Neural cell (in vitro differentiated cells): ENCODE results near the gene C4BPB.

Experiments used
- CTCF ChIP-seq: fragments of 450-650 bp; IDR thresholded peaks from 2 replicates; pipeline ENCODE4 v1.5.1; 2014; ENCODE audit warnings: antibody characterized with exemption, mild to moderate bottlenecking, moderate library complexity; ENCODE audit not compliant: poor library complexity, severe bottlenecking
- EP300 ChIP-seq: fragments of 450-650 bp; conservative IDR thresholded peaks from 2 replicates; pipeline ENCODE4 v1.6.1; 2014; ENCODE audit warnings: antibody characterized with exemption, mild to moderate bottlenecking, moderate library complexity; ENCODE audit not compliant: poor library complexity, severe bottlenecking
- EZH2 ChIP-seq: fragments of 200-600, 300-800 bp; shearing (Covaris generic), sonication (generic); IDR thresholded peaks from 2 replicates; pipeline ENCODE4 v1.6.1; 2014; ENCODE audit warnings: antibody characterized with exemption, low read length, borderline replicate concordance, mild to moderate bottlenecking; ENCODE audit not compliant: insufficient read depth, poor library complexity, severe bottlenecking
- MXI1 ChIP-seq: fragments of 450-650 bp; conservative IDR thresholded peaks from 2 replicates; pipeline ENCODE4 v1.6.1; 2014; ENCODE audit warnings: antibody characterized with exemption, mild to moderate bottlenecking; ENCODE audit not compliant: poor library complexity, severe bottlenecking
- POLR2AphosphoS5 ChIP-seq: IDR thresholded peaks from 2 replicates; pipeline ENCODE4 v1.6.1; 2012
- RAD21 ChIP-seq: fragments of 450-650 bp; conservative IDR thresholded peaks from 2 replicates; pipeline ENCODE4 v1.6.1; 2014; ENCODE audit warnings: antibody characterized with exemption, mild to moderate bottlenecking, moderate library complexity
- REST ChIP-seq: IDR thresholded peaks from 2 replicates; pipeline ENCODE4 v1.6.1; 2012; ENCODE audit warnings: borderline replicate concordance
- SMC3 ChIP-seq: fragments of 450-650 bp; conservative IDR thresholded peaks from 2 replicates; pipeline ENCODE4 v1.6.1; 2014; ENCODE audit warnings: antibody characterized with exemption, mild to moderate bottlenecking, moderate library complexity; ENCODE audit not compliant: poor library complexity
- TAF1 ChIP-seq: IDR thresholded peaks from 2 replicates; pipeline ENCODE4 v1.6.1; 2012; ENCODE audit warnings: low read depth

DNA sequence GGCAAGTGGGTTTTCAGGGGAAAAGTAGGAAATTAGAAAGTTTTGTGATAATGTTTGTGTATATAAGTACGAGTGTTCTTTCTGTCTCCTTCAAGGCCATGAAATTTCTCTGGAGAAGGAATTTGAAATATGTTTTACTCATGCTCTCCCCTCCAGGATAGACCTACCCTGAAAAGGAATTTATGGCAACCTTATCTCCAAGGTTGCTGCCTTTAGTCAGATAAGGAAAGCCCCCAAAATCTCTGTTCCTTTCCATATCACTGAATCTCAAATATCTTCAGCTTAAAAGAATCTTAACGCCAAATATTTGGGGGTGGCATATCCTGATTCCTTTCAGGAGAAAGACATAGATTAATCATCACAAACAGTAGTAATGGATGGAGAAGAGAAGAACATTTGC, 499 bp upstream of the C4BPB start:
- TF ChIP-seq EP300 (no peak), CTCF (no peak), REST (no peak), TAF1 (no peak), EZH2 (no peak), POLR2AphosphoS5 (no peak), RAD21 (no peak), MXI1 (no peak), SMC3 (no peak)
